ENCODE results near the gene MED26.

DNA sequence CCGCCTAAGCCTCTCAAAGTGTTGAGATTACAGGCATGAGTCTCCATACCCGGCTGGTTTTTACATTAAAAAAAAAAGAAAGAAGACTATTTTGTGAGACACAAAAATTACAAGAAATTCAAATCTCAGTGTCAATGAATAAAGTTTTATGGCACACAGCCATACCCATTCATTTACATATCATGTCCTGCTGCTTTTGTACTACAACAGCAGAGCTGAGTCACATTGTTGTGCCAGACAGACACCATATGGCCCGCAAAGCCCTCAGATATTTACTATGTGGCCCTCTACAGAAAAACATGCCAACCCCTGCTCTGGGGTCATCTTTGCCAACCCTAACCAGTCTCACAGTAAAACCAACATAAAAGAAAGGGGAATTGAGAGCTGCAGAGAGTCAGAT lies 26.6 kb upstream of the MED26 start:
- no peak for TF ChIP-seq POLR2A (IDR thresholded peaks at IDR 0.05)
- TF ChIP-seq, protein P1, sequence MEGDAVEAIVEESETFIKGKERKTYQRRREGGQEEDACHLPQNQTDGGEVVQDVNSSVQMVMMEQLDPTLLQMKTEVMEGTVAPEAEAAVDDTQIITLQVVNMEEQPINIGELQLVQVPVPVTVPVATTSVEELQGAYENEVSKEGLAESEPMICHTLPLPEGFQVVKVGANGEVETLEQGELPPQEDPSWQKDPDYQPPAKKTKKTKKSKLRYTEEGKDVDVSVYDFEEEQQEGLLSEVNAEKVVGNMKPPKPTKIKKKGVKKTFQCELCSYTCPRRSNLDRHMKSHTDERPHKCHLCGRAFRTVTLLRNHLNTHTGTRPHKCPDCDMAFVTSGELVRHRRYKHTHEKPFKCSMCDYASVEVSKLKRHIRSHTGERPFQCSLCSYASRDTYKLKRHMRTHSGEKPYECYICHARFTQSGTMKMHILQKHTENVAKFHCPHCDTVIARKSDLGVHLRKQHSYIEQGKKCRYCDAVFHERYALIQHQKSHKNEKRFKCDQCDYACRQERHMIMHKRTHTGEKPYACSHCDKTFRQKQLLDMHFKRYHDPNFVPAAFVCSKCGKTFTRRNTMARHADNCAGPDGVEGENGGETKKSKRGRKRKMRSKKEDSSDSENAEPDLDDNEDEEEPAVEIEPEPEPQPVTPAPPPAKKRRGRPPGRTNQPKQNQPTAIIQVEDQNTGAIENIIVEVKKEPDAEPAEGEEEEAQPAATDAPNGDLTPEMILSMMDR (IDR thresholded peaks at IDR 0.05) = no peak
